ACC112 (cell line): ENCODE measurements around the gene ALOX5.

ENCODE experiments used
- H2AFZ ChIP-seq: fragments of 200-600 bp; sonication (generic); one replicate; pipeline ENCODE4 v1.6.0; 2017; ENCODE audit warnings: antibody characterized with exemption, low read length; ENCODE audit not compliant: unreplicated experiment
- H3K27ac ChIP-seq: fragments of 200-600 bp; sonication (generic); 2 replicates; pipeline ENCODE4 v1.5.1; 2014; ENCODE audit warnings: low read depth, mild to moderate bottlenecking, antibody characterized with exemption, low read length, moderate library complexity
- H3K27me3 ChIP-seq: fragments of 200-600 bp; sonication (generic); 2 replicates; pipeline ENCODE4 v1.6.1; 2014; ENCODE audit warnings: mild to moderate bottlenecking, antibody characterized with exemption, low read length, moderate library complexity, mixed read lengths; ENCODE audit not compliant: insufficient read depth
- H3K36me3 ChIP-seq: fragments of 200-600 bp; sonication (generic); 2 replicates; pipeline ENCODE4 v1.6.1; 2016; ENCODE audit warnings: mild to moderate bottlenecking, antibody characterized with exemption, low read length, moderate library complexity, mixed read lengths; ENCODE audit not compliant: insufficient read depth
- H3K4me1 ChIP-seq: fragments of 200-600 bp; sonication (generic); one replicate; pipeline ENCODE4 v1.6.1; 2016; ENCODE audit warnings: low read length, mixed read lengths; ENCODE audit not compliant: insufficient read depth, unreplicated experiment, control insufficient read depth
- H3K4me3 ChIP-seq: fragments of 200-600 bp; sonication (generic); 2 replicates; pipeline ENCODE4 v1.5.1; 2014; ENCODE audit warnings: mild to moderate bottlenecking, low read depth, low read length
- H3K79me2 ChIP-seq: fragments of 200-600 bp; sonication (generic); one replicate; pipeline ENCODE4 v1.6.0; 2016; ENCODE audit warnings: low read length; ENCODE audit not compliant: control insufficient read depth, unreplicated experiment, insufficient read depth

The ALOX5 gene

DNA sequence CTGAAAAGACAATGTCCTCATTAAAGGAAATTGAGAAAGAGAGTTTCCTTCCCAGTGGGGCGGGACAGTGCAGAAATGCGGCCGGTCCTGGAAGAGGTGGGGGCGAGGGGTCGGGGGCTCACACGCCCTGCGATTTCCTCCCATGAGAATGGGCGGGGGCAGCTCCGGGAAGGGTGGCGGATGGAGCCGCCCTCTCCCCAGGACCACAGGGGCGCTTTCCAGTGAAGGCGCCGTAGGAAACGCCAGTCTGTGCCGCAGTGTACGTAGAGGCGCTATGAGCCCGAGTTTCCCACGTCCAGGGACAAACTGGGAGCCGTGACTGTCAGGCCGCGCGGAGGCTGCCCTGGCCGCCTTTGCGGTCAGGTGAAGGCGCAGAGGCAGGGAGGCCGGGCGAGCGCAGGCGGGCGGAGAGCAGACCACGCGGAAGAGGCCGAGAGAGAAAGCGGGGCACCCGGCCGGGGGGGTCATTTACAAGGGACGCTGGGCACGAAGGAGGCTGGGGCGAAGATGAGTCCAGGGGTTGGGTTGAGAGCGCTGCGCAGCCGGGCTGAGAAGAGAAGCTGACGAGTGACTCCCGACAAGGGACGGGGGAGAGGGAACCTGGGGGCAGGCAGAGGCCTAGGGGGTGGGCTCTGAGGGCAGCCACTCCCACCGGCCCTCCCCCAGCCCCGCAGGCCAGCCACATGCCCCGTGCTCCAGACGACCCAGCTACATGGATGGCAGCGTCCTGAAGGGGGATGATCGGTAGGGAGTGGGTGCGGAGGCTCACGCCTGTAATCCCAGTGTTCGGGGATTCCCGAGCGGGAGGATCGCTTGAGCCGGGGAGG is 45.0 kb downstream of the ALOX5 start:
- no peaks in the 10 kb centered on the region for H3K79me2 ChIP-seq
- peaks cover 22% of the 10 kb centered on the region for H3K4me1 ChIP-seq
- H3K4me3 ChIP-seq, result peak overlapping the region; percentile 73
- peak overlapping the region; percentile 85 for H2AFZ ChIP-seq
- peaks cover 18% of the 10 kb centered on the region for H3K27me3 ChIP-seq
- H3K36me3 ChIP-seq, result no peaks in the 10 kb centered on the region
- peak overlapping the region; percentile 23; the same call in 1 of the 2 replicates for H3K27ac ChIP-seq

- Histone ChIP-seq H3K27me3 (peaks cover 18% of the 10 kb centered on the region), H3K4me1 (peaks cover 22% of the 10 kb centered on the region), H3K4me3 (peak overlapping the region; percentile 73), H3K79me2 (no peaks in the 10 kb centered on the region), H3K36me3 (no peaks in the 10 kb centered on the region), H2AFZ (peak overlapping the region; percentile 85), H3K27ac (peak overlapping the region; percentile 23; the same call in 1 of the 2 replicates)
Measured at GRCh38 chr10:45419676-45420025, 45.6 kb downstream of the ALOX5 start.

GRCh38 chr10:45420453-45421192 is 46.6 kb downstream of the ALOX5 start:
- peak overlapping the region; percentile 73; the same call in 1 of the 2 replicates for H3K4me3 ChIP-seq
- 0 out of 2 replicates have a peak overlapping the region, but pooled peaks have one; percentile 23 for H3K27ac ChIP-seq
- peak overlapping the region; percentile 40 for H2AFZ ChIP-seq
- H3K79me2 ChIP-seq, result no peaks in the 10 kb centered on the region
- H3K4me1 ChIP-seq, result peaks cover 22% of the 10 kb centered on the region
- peaks cover 16% of the 10 kb centered on the region for H3K27me3 ChIP-seq
- H3K36me3 ChIP-seq, result no peaks in the 10 kb centered on the region

DNA sequence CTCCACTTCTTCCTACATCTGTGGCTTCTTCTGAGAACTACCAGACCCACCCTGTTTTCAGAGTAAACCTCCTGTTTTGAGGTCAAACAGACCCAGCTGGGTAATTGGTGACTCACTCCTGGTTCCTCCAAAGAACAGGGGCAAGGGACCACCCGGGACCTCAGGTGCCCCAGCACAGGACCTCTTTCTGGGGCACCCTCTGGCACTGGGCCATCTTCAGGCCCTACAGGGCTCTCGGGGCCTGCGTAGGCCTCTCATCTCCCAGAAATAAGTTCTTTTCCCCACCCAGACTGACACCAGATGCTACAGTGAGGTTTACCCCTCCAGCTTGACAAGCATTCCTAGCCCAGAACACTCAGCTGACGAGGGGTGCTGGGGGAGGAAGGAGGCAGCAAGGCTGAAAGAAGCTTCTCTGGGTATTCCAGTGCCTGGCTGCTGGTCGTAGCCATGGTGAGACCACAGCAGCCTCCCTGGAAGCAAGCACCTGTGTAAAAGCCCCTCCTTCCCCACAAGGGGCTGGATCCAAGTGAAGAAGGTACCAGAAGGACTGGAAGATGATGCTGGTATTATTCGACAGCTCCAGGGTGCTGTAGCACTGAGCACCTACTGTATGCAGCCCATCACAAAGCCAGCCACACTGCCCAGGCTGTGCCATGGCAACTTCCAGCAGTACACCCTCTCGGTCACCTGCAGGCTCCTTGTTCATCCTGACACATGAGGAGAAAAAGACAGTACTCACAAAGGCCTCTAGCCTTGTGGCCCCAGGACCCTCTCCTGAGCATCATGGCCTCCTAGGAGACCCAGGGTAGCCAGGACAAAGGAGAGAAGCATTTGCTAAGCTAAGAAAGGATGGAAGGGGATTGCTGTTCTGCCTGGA is 47.4 kb downstream of the ALOX5 start:
- Histone ChIP-seq H3K79me2 (no peaks in the 10 kb centered on the region), H2AFZ (no peak overlapping the region), H3K27ac (no peak overlapping the region), H3K36me3 (no peaks in the 10 kb centered on the region), H3K4me3 (no peak overlapping the region), H3K27me3 (peaks cover 8% of the 10 kb centered on the region), H3K4me1 (peaks cover 22% of the 10 kb centered on the region)

DNA sequence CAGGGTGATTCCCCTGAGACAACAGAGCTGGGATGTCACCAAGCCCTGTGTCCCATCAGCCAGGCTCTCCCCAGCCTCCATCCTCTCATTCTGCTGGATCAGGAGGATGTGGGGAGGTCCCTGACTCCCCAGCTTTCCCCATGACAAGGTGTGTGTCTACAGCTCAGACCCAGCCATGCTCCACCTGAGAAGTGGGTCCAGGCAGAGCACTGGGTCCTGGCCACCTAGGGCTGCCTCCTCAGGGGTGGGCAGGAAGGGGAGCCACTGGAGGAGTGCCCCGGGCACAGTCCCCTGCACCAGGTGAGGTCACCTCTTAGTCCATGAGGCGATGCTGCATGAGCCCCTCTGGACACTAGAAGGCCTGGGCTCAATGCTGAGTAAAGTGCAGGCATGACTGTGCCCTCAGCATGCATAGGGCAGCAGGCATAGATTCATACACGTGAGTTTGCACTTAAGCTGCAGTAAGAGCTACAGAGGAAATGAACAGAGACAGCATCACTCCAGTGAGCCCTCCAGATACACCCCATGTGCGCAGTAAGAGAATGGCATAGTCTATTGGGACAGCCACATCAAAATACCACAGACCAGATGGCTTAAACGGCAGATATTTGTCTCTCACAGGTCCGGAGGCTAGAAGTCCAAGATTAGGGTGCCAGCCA is 48.3 kb downstream of the ALOX5 start:
- Histone ChIP-seq H3K79me2 (no peaks in the 10 kb centered on the region), H3K4me1 (peaks cover 22% of the 10 kb centered on the region), H2AFZ (no peak overlapping the region), H3K27ac (no peak overlapping the region), H3K4me3 (no peak overlapping the region), H3K27me3 (peaks cover 8% of the 10 kb centered on the region), H3K36me3 (no peaks in the 10 kb centered on the region)

- Histone ChIP-seq H3K4me1 (peaks cover 22% of the 10 kb centered on the region), H2AFZ (no peak overlapping the region), H3K79me2 (no peaks in the 10 kb centered on the region), H3K36me3 (no peaks in the 10 kb centered on the region), H3K4me3 (no peak overlapping the region), H3K27me3 (peaks cover 15% of the 10 kb centered on the region), H3K27ac (no peak overlapping the region)
Measured at GRCh38 chr10:45422866-45423659, 49.0 kb downstream of the ALOX5 start.

GRCh38 chr10:45423976-45424499 is 50.0 kb downstream of the ALOX5 start:
- Histone ChIP-seq H3K36me3 (no peaks in the 10 kb centered on the region), H3K79me2 (no peaks in the 10 kb centered on the region), H3K4me3 (no peak overlapping the region), H3K27me3 (peaks cover 25% of the 10 kb centered on the region), H3K4me1 (peaks cover 16% of the 10 kb centered on the region), H3K27ac (no peak overlapping the region), H2AFZ (no peak overlapping the region)

- Histone ChIP-seq H3K4me1 (peaks cover 13% of the 10 kb centered on the region), H3K27ac (no peak overlapping the region), H3K36me3 (no peaks in the 10 kb centered on the region), H3K27me3 (peaks cover 33% of the 10 kb centered on the region), H3K79me2 (no peaks in the 10 kb centered on the region), H3K4me3 (no peak overlapping the region), H2AFZ (no peak overlapping the region)
Measured at GRCh38 chr10:45424668-45425404, 50.8 kb downstream of the ALOX5 start.
